ENCODE results near the gene RNF128. TPM values are rescaled to one million over a fixed set of nuclear protein-coding genes. Genes with fewer than 3 reads are reported as not detected.
"Not testable (repeated sequence)": the region's sequence is repeated elsewhere in the genome, so short reads cannot be mapped to it uniquely, and the experiment has no call there.

The RNF128 gene
- polyA plus RNA-seq, 1 donor = 13.9 TPM

GRCh38 chrX:106742193-106742592, 15.7 kb downstream of the RNF128 start:
- DNase-seq = no peak

GRCh38 chrX:106742805-106743204, 16.3 kb downstream of the RNF128 start:
- no peak for DNase-seq

GRCh38 chrX:106748377-106748776, 21.9 kb downstream of the RNF128 start:
- DNase-seq = no peak

GRCh38 chrX:106751407-106751806, 24.9 kb downstream of the RNF128 start:
- DNase-seq = no peak

GRCh38 chrX:106752101-106752678, 25.7 kb downstream of the RNF128 start:
- no peak for DNase-seq

- not testable (repeated sequence) for DNase-seq
Observed at GRCh38 chrX:106769288-106769687, 42.8 kb downstream of the RNF128 start.

- DNase-seq = no peak
Observed at GRCh38 chrX:106774981-106775380, 48.5 kb downstream of the RNF128 start.

- DNase-seq = no peak
Observed at GRCh38 chrX:106780264-106780663, 53.8 kb downstream of the RNF128 start.

- DNase-seq = no peak
Observed at GRCh38 chrX:106780664-106781377, 54.3 kb downstream of the RNF128 start.

- no peak for DNase-seq
Observed at GRCh38 chrX:106783716-106784115, 57.2 kb downstream of the RNF128 start.

- DNase-seq = no peak
Observed at GRCh38 chrX:106791495-106791894, 65.0 kb downstream of the RNF128 start.

GRCh38 chrX:106802063-106802387, 75.5 kb downstream of the RNF128 start:
- no peak for DNase-seq

- DNase-seq = peak; percentile 85
Observed at GRCh38 chrX:106802388-106803275, 76.1 kb downstream of the RNF128 start, which contains the start of gene TBC1D8B. Gene TBC1D8B, plus strand, starts transcription at chrX:106802673. Its CDS starts 181 bp downstream, at chrX:106802854.

GRCh38 chrX:106811131-106811910, 84.8 kb downstream of the RNF128 start:
- no peak for DNase-seq

GRCh38 chrX:106812930-106813329, 86.4 kb downstream of the RNF128 start:
- not testable (repeated sequence) for DNase-seq

GRCh38 chrX:106814093-106814492, 87.6 kb downstream of the RNF128 start:
- not testable (repeated sequence) for DNase-seq

Other genes starting within 250 kb of the RNF128 start
- 9.3 TPM for gene RADX, start 114.7 kb upstream of the RNF128 start, polyA plus RNA-seq (ENCODE audit: insufficient read length)
- 6.9 TPM for gene TBC1D8B, start 76.0 kb downstream of the RNF128 start, polyA plus RNA-seq (ENCODE audit: insufficient read length)
- 2.8 TPM for gene RIPPLY1, start 176.6 kb downstream of the RNF128 start, polyA plus RNA-seq (ENCODE audit: insufficient read length)
- 65.7 TPM for gene CLDN2, start 193.7 kb downstream of the RNF128 start, polyA plus RNA-seq (ENCODE audit: insufficient read length)

Data from left kidney (tissue), 2 donors.